NB4 (cell line): ENCODE measurements around the gene ZBTB49.

Experiments
- POLR2A ChIP-seq: IDR thresholded peaks from 2 replicates; pipeline ENCODE4 v1.6.1; 2011; ENCODE audit warnings: mild to moderate bottlenecking; ENCODE audit not compliant: insufficient read length; ENCODE audit errors: extremely low read depth
- TF ChIP-seq, protein P1 (sequence below): IDR thresholded peaks from one replicate; pipeline ENCODE4 v1.5.1; 2012; ENCODE audit warnings: low read depth, low read length

DNA sequence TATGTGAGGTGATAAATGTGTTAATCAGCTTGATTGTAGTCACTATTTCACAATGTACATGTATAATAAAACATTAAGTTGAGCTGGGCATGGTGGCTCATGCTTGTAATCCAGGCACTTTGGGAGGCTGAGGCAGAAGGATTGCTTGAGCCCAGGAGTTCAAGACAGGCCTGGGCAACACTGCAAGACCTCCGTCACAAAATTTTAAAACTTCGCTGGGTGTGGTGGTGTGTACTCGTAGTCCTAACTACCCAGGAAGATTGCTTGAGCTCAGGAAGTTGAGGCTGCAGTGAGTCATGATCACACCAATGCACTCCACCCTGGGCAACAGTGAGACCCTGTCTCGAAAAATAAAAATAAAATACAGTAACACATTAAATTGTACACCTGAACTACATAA lies 20.2 kb upstream of the ZBTB49 start:
- TF ChIP-seq, protein P1, sequence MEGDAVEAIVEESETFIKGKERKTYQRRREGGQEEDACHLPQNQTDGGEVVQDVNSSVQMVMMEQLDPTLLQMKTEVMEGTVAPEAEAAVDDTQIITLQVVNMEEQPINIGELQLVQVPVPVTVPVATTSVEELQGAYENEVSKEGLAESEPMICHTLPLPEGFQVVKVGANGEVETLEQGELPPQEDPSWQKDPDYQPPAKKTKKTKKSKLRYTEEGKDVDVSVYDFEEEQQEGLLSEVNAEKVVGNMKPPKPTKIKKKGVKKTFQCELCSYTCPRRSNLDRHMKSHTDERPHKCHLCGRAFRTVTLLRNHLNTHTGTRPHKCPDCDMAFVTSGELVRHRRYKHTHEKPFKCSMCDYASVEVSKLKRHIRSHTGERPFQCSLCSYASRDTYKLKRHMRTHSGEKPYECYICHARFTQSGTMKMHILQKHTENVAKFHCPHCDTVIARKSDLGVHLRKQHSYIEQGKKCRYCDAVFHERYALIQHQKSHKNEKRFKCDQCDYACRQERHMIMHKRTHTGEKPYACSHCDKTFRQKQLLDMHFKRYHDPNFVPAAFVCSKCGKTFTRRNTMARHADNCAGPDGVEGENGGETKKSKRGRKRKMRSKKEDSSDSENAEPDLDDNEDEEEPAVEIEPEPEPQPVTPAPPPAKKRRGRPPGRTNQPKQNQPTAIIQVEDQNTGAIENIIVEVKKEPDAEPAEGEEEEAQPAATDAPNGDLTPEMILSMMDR, result no peak
- no peak for TF ChIP-seq POLR2A
